Stimulated activated naive CD8-positive, alpha-beta T cell treated with anti-CD3 and anti-CD28 coated beads, Interleukin-15, amount 100 ng/mL, for 72 hours (primary cell): Measurements from ENCODE around the gene TRPV3.

Experiments used
- ATAC-seq: fragments of 150-1000 bp; cut with Tn5 transposase; 2 replicates; pipeline ENCODE4 v1.10.0; 2021; ENCODE audit warnings: mild to moderate bottlenecking, moderate library complexity
- DNase-seq, 2 donors: peaks; one replicate each; pipeline ENCODE4 v3.0.0; 2021 to 2022
- H3K27ac Mint-ChIP-seq, 2 donors: one replicate each; pipeline ENCODE4 v1.8.0; 2022; ENCODE audit warnings: mild to moderate bottlenecking in 2 of 2, mixed read lengths in 2 of 2, moderate library complexity in 2 of 2
- H3K27me3 Mint-ChIP-seq: one replicate; pipeline ENCODE4 v1.8.0; 2022; ENCODE audit warnings: mixed read lengths
- H3K4me1 Mint-ChIP-seq: one replicate; pipeline ENCODE4 v1.8.0; 2022; ENCODE audit warnings: mild to moderate bottlenecking, mixed read lengths
- H3K4me3 Mint-ChIP-seq, 2 donors: one replicate each; pipeline ENCODE4 v1.8.0; 2022; ENCODE audit warnings: mild to moderate bottlenecking in 2 of 2, mixed read lengths in 2 of 2, moderate library complexity in 1 of 2
- H3K9me3 Mint-ChIP-seq, 2 donors: one replicate each; pipeline ENCODE4 v1.8.0; 2022; ENCODE audit warnings: mixed read lengths in 2 of 2

The TRPV3 gene

GRCh38 chr17:3543453-3543852 lies 14.2 kb downstream of the TRPV3 start:
- DNase-seq (no peak), ATAC-seq (no peak)
- peaks cover 6% of the 10 kb centered on the region for H3K4me1 Mint-ChIP-seq
- no peak overlapping the region for H3K27ac Mint-ChIP-seq
- H3K4me3 Mint-ChIP-seq: no peak overlapping the region
- H3K9me3 Mint-ChIP-seq: no peaks in the 10 kb centered on the region
- no peaks in the 10 kb centered on the region for H3K27me3 Mint-ChIP-seq

GRCh38 chr17:3542410-3543088 lies 15.1 kb downstream of the TRPV3 start:
- Mint-ChIP-seq H3K4me1 (peaks cover 6% of the 10 kb centered on the region), H3K27ac (no peak overlapping the region), H3K4me3 (no peak overlapping the region), H3K9me3 (no peaks in the 10 kb centered on the region), H3K27me3 (no peaks in the 10 kb centered on the region)
- DNase-seq (no peak), ATAC-seq (no peak)

DNA sequence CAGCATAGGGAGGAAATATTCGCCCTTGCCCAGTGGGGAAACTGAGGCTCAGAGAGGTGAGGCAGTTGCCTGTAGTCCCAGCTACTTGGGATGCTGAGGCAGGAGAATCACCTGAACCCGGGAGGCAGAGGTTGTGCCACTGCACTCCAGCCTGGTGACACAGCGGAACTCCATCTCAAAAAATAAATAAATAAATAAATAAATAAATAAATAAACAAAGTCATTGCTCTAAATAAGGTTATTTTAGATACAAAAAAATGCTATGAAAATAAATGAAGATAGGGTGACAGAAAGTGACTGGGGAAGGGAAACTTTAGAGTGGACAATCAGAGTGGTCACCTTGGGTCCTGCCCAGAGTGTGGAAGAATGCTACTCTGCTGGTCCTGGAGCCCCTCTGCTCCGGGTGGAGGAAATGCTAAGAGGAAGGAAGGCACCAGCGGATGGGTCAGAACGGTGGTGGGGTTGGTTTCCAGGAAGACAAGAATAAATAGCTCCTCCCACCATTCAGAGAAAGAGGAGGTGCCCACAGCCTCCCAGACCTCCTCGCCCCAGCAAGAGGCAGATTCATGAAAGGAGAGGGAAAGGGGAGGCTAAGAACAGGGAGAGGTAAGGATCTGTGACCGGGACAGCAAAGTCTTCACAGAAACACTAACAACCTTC lies 17.6 kb downstream of the TRPV3 start:
- no peak for ATAC-seq
- Mint-ChIP-seq H3K9me3 (no peaks in the 10 kb centered on the region), H3K27me3 (no peaks in the 10 kb centered on the region), H3K4me3 (no peak overlapping the region), H3K27ac (no peak overlapping the region), H3K4me1 (peaks cover 12% of the 10 kb centered on the region)
- no peak for DNase-seq

DNA sequence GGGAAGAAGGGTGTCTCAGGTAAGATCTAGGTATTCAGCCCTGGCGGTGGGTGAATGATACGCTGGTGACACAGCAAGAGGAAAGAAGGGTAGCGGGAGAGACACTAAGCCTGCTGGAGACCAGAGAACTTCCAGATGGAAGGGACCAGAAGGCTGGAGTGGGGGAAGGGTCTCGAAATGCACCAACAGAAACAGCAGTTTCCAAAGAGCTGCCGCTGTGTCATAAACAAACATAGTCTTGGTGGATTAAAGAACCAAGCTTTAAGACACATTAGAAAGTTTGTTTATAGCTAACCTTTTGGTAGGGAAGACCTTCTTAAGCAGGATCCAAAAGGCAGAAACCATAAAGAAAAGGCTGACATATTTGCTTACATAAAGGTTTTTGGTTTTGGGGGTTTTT lies 20.9 kb downstream of the TRPV3 start:
- peaks cover 19% of the 10 kb centered on the region for H3K4me1 Mint-ChIP-seq
- no peaks in the 10 kb centered on the region for H3K27me3 Mint-ChIP-seq
- no peak overlapping the region for H3K4me3 Mint-ChIP-seq
- H3K9me3 Mint-ChIP-seq: no peaks in the 10 kb centered on the region
- DNase-seq (no peak), ATAC-seq (no peak)
- H3K27ac Mint-ChIP-seq: no peak overlapping the region

DNA sequence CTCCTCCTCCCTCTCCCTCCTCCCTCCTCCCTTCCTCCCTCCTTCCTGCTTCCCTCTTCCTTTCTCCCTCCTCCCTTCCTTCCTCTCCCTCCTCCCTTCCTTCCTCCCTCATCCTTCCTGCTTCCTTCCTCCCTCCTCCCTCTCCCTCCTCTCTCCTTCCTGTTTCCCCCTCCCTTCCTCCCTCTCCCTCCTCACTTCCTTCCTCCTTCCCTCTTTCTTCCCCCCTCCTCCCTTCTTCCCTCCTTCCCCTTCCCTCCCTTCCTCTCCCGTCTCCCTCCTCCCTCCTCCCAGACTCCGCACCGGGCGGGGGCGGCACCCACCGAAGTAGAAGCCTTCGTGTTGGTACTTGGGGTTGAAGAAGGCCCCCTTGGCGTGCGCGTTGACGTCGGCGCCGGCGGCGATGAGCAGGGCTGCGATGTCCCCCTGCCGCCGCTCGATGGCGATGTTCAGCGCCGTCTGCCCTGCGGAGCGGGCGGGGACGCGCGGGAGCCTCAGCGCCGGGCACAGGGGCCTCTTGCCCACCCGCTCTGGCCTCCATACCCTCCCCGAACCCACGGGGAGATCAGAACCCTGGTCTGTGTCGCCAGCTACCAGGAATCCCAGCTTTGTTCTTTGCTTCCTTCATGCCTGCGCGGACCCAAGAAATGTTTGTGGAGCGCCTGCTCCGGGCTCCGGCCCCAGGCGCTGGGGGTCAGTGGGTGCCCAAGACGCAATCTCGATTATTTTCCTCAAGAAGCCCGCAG lies 22.2 kb downstream of the TRPV3 start:
- Mint-ChIP-seq H3K27me3 (no peaks in the 10 kb centered on the region), H3K4me1 (peaks cover 19% of the 10 kb centered on the region), H3K27ac (peak overlapping the region; percentile 20 to 82), H3K9me3 (no peaks in the 10 kb centered on the region), H3K4me3 (peak overlapping the region; percentile 62 to 76)
- ATAC-seq (peak; percentile 89), DNase-seq (peak; percentile 74 to 75)

DNA sequence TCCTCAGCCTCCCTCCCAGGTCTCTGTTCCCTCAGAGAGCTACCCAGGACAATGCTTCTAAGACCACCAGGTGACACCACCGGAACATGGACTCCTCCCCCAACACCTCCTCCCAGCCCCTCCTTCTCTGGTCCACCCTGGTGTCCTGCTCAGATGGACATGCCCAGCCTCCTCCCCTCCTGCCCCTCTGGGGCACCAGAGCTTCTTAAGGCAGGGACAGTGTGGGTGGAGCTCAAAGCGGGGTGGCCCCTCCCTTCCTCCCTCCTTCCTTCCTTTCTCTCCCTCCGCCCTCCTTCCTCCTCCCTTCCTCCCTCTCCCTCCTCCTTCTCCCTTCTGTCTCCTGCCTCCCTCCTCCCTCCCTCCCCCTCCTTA lies 22.7 kb downstream of the TRPV3 start:
- no peak for DNase-seq
- Mint-ChIP-seq H3K4me1 (peaks cover 13% of the 10 kb centered on the region), H3K9me3 (no peaks in the 10 kb centered on the region), H3K27ac (peak overlapping the region in 1 of 2 donors; percentile 29), H3K27me3 (no peaks in the 10 kb centered on the region), H3K4me3 (peak overlapping the region; percentile 62 to 63)
- peak; percentile 52 for ATAC-seq

DNA sequence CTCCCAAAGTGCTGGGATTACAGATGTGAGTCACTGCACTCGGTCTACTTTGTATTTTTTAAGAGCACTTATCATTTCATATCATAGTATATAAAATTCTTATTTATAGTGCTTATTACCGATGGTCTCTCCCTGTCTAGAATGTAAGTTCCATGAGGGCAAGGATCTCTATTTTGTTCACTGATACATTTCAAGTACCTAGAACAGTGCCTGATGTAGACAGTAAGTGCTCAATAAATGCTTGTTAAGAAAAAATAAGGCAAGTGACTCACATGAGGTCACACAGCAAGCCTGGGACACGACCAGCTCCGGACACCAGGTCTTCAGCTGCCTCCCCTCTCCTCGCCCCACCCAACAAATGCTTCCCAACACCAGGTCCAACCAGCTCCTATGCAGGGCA lies 23.9 kb downstream of the TRPV3 start:
- DNase-seq: no peak
- Mint-ChIP-seq H3K4me1 (peaks cover 13% of the 10 kb centered on the region), H3K4me3 (no peak overlapping the region), H3K9me3 (no peaks in the 10 kb centered on the region), H3K27ac (no peak overlapping the region), H3K27me3 (no peaks in the 10 kb centered on the region)
- no peak for ATAC-seq

GRCh38 chr17:3532859-3533142 lies 24.8 kb downstream of the TRPV3 start:
- no peaks in the 10 kb centered on the region for H3K27me3 Mint-ChIP-seq
- DNase-seq: no peak
- no peak overlapping the region for H3K4me3 Mint-ChIP-seq
- no peaks in the 10 kb centered on the region for H3K9me3 Mint-ChIP-seq
- no peak overlapping the region for H3K27ac Mint-ChIP-seq
- ATAC-seq: no peak
- peaks cover 13% of the 10 kb centered on the region for H3K4me1 Mint-ChIP-seq

- H3K27ac Mint-ChIP-seq: no peak overlapping the region
Measured at GRCh38 chr17:3532106-3532858, 25.3 kb downstream of the TRPV3 start.

GRCh38 chr17:3531266-3532101 lies 26.1 kb downstream of the TRPV3 start:
- DNase-seq: no peak
- H3K4me3 Mint-ChIP-seq: no peak overlapping the region
- H3K4me1 Mint-ChIP-seq: peaks cover 13% of the 10 kb centered on the region
- no peaks in the 10 kb centered on the region for H3K9me3 Mint-ChIP-seq
- H3K27ac Mint-ChIP-seq: no peak overlapping the region
- ATAC-seq: no peak
- H3K27me3 Mint-ChIP-seq: no peaks in the 10 kb centered on the region

More at GRCh38 chr17:3532106-3532858, 25.3 kb downstream of the TRPV3 start:
- H3K4me1 Mint-ChIP-seq: peaks cover 13% of the 10 kb centered on the region
- H3K4me3 Mint-ChIP-seq: no peak overlapping the region
- no peaks in the 10 kb centered on the region for H3K9me3 Mint-ChIP-seq
- H3K27me3 Mint-ChIP-seq: no peaks in the 10 kb centered on the region
- ATAC-seq (no peak), DNase-seq (no peak)

GRCh38 chr17:3529817-3530741 lies 27.5 kb downstream of the TRPV3 start:
- Mint-ChIP-seq H3K4me3 (no peak overlapping the region), H3K27ac (no peak overlapping the region), H3K9me3 (no peaks in the 10 kb centered on the region), H3K27me3 (no peaks in the 10 kb centered on the region), H3K4me1 (peaks cover 7% of the 10 kb centered on the region)
- DNase-seq: no peak
- ATAC-seq: no peak

GRCh38 chr17:3528880-3529511 lies 28.6 kb downstream of the TRPV3 start:
- H3K4me3 Mint-ChIP-seq: no peak overlapping the region
- DNase-seq (no peak), ATAC-seq (no peak)
- H3K27me3 Mint-ChIP-seq: no peaks in the 10 kb centered on the region
- H3K27ac Mint-ChIP-seq: no peak overlapping the region
- H3K9me3 Mint-ChIP-seq: no peaks in the 10 kb centered on the region
- H3K4me1 Mint-ChIP-seq: no peaks in the 10 kb centered on the region

DNA sequence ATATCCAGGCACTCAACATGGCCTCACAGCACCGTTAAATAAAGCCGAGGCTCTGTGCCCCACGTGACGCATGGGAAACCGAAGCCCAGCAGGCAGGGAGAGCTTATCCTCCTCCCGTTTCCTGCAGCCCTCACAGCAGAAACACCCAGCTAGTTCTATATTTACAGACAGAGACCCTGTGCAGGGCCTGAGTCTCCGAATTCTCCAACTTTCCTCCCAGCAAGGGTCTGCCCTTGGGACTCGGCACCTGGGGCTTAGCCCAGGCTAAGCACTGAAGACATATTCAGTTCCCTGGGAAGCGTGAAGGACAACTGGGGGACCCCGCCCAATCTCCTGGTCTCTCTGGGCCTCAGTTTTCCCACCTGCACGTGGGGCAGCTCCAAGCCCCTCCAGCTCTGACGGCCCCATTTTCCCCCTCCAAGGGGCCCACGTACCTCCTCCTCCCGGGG lies 29.2 kb downstream of the TRPV3 start:
- Mint-ChIP-seq H3K4me3 (no peak overlapping the region), H3K27me3 (no peaks in the 10 kb centered on the region), H3K9me3 (no peaks in the 10 kb centered on the region), H3K4me1 (no peaks in the 10 kb centered on the region), H3K27ac (no peak overlapping the region)
- no peak for DNase-seq
- ATAC-seq: no peak

GRCh38 chr17:3527896-3528295 lies 29.7 kb downstream of the TRPV3 start:
- DNase-seq: no peak
- Mint-ChIP-seq H3K4me1 (no peaks in the 10 kb centered on the region), H3K27me3 (no peaks in the 10 kb centered on the region), H3K27ac (peak overlapping the region in 1 of 2 donors; percentile 16), H3K4me3 (no peak overlapping the region), H3K9me3 (no peaks in the 10 kb centered on the region)
- no peak for ATAC-seq
